ENCODE measurements around the gene AFF3. TPM values are rescaled to one million over a fixed set of nuclear protein-coding genes. Genes with fewer than 3 reads are reported as not detected.
"Not testable (repeated sequence)": the region's sequence is repeated elsewhere in the genome, so short reads cannot be mapped to it uniquely, and the experiment has no call there.

Gene AFF3
- total RNA-seq, 1 experiment from 2014 or later: 1.6 TPM

GRCh38 chr2:99935662-99936061, 206.7 kb downstream of the AFF3 start:
- no peak for DNase-seq (ENCODE audit: low read depth)
- in situ Hi-C loops (cut with HindIII; ENCODE audit: low pct_unique_long_range_greater_than_20kb, low sequenced_read_pairs): no loop called here

DNA sequence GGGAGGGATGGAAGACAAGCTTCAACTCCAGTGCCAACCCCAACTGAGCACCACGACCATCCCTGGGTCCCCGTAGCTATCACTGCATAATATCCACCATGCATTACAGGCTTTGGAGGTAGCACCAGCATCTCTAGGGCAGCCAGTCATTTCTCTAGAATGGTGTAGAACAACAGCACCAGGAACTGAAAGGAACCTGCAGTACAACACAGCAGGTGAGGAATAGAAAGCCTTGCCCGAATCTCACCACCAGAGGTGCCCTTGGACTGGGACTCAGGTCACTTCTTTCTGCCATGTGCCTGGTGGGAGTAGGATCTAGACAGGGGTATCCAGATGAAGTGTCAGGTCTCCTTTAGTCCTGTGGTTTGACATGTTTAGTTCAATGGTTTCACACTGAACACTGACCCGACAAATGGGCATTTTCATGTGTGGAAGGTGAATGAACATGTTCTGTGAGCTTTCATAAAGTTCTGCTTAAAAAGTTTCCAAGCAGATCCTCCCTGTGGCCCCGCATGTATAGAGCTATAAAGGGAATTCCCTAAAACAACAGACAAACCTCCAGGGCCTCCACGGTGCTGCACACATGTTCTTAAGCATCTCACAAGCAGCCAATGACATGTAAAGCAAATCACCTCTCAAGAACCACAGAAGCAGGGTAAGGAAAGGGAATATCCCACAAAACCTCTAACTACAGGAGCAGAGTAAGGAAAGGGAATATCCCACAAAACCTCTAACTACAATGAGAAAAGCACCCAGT, 208.3 kb downstream of the AFF3 start:
- in situ Hi-C loops (cut with HindIII; ENCODE audit: low pct_unique_long_range_greater_than_20kb, low sequenced_read_pairs): no loop called here
- DNase-seq (ENCODE audit: low read depth): no peak

DNA sequence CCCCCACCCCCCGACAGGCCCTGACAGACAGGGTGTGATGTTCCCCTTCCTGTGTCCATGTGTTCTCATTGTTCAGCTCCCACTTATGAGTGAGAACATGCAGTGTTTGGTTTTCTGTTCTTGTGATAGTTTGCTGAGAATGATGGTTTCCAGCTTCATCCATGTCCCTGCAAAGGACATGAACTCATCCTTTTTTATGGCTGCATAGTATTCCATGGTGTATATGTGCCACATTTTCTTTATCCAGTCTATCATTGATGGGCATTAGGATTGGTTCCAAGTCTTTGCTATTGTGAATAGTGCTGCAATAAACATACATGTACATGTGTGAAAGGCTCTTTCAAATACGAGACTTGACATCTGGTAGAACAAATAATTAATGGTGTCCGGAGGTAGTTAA, 208.9 kb downstream of the AFF3 start:
- DNase-seq (ENCODE audit: low read depth); in situ Hi-C loops (cut with HindIII; ENCODE audit: low pct_unique_long_range_greater_than_20kb, low sequenced_read_pairs): not testable (repeated sequence)

GRCh38 chr2:99928470-99929053, 213.8 kb downstream of the AFF3 start:
- no peak for DNase-seq (ENCODE audit: low read depth)
- in situ Hi-C loops (cut with HindIII; ENCODE audit: low pct_unique_long_range_greater_than_20kb, low sequenced_read_pairs): no loop called here

- DNase-seq (ENCODE audit: low read depth); in situ Hi-C loops (cut with HindIII; ENCODE audit: low pct_unique_long_range_greater_than_20kb, low sequenced_read_pairs): not testable (repeated sequence)
Observed at GRCh38 chr2:99927690-99928207, 214.6 kb downstream of the AFF3 start.

DNA sequence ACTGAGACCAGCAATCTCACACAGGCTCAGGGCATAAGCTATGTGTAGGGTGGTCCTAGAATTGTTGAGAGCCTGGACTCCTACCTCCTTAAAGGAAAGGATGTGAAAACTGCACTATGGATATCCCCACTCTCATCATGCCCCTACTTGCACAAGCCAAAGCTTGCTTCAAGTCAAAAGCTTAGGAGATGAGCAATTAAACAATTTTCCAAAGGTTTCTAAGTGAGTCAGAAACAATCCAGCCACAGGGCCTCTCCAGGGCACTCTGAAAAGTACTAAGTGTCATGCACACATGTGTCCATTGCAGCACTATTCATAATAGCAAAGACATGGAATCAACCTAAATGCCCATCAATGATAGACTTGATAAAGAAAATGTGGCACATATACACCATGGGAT, 215.4 kb downstream of the AFF3 start:
- in situ Hi-C loops (cut with HindIII; ENCODE audit: low pct_unique_long_range_greater_than_20kb, low sequenced_read_pairs): no loop called here
- no peak for DNase-seq (ENCODE audit: low read depth)

GRCh38 chr2:99925960-99926359, 216.4 kb downstream of the AFF3 start:
- in situ Hi-C loops (cut with HindIII; ENCODE audit: low pct_unique_long_range_greater_than_20kb, low sequenced_read_pairs): no loop called here
- DNase-seq (ENCODE audit: low read depth): no peak

GRCh38 chr2:99922664-99923063, 219.7 kb downstream of the AFF3 start:
- DNase-seq (ENCODE audit: low read depth): no peak
- in situ Hi-C loops (cut with HindIII; ENCODE audit: low pct_unique_long_range_greater_than_20kb, low sequenced_read_pairs): no loop called here

DNA sequence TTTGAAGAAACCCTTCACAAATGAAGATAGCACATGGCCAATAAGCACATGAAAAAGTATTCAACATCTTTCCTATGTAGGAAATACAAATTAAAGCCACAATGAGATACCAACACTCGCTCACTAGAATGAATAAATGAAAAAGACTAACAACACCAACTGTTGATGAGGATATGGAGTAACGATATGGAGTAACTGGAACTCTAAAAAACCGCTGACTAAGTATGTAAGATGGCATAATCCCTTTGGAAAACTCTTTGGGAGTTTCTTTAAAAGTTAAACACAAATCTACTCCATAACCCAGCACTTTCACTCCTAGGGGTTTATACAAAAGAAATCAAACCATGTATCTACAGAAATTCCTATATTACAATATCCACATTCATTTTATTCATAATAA, 220.5 kb downstream of the AFF3 start:
- in situ Hi-C loops (cut with HindIII; ENCODE audit: low pct_unique_long_range_greater_than_20kb, low sequenced_read_pairs): no loop called here
- no peak for DNase-seq (ENCODE audit: low read depth)

DNA sequence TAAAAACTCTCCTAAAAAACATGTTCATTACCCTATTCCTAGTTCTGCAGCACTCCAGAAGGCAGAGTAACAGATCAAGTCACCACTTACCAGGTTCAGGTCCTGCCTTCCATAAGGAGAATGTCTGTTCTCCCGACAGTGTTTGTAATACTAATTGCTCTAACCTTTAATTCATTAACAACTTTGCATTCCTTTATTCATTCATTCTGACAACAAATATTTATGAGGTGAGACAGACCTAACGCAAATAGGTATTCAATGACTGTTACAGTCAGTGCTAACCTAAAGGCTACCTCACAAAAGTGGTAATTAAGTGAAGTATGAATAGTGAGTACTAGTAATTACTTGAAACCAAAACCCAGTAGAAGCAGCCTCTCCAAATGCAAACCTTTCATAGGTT, 224.0 kb downstream of the AFF3 start:
- in situ Hi-C loops (cut with HindIII; ENCODE audit: low pct_unique_long_range_greater_than_20kb, low sequenced_read_pairs): no loop called here

DNA sequence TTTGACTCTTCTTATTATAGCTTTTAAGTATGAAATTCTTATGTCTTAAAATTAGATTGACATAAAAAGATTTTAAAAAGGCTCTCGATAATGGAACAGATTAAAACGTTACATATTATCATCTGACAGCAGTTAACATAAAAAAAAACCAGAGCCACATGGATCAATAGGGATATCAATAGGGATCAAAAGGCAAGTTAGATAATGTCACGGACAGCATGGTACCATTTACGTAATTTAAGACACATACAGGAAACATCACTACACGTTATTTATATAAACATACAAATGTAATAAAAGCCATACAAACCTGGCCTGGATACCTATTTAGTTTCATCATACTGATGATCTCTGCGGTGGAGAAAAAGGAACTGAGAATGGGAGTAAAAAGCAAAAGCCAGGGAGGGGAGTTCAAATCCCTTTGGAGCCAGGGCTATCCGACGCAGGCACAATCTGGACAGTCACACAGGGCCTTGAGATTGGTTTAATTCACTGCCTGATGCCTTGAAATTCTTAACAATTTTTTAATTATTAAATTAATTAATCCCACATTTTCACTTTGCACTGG, 227.2 kb downstream of the AFF3 start:
- no peak for DNase-seq (ENCODE audit: low read depth)
- in situ Hi-C loops (cut with HindIII; ENCODE audit: low pct_unique_long_range_greater_than_20kb, low sequenced_read_pairs): no loop called here

More for the DNA sequence above, 224.0 kb downstream of the AFF3 start:
- DNase-seq (ENCODE audit: low read depth): no peak

DNA sequence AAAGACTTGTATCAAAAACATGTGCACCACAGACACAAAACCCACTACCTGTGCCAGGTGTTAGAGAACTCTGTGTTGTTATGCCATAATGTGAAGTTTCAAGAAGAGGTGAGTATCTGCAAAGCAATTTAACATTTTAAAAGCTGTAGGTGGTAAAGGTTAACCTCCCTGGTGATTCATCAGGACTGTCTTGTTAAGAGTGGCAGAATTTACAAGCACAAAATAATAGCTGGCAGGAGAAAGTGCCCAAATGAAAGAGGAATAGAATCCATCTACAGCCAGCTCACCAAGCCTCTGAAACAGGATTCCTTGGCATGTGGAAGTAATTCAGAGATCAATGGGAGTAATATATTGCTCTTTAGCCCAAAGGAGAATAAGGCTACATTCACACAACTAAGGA, 230.7 kb downstream of the AFF3 start:
- no peak for DNase-seq (ENCODE audit: low read depth)
- in situ Hi-C loops (cut with HindIII; ENCODE audit: low pct_unique_long_range_greater_than_20kb, low sequenced_read_pairs): no loop called here

GRCh38 chr2:99910902-99911301, 231.5 kb downstream of the AFF3 start:
- in situ Hi-C loops (cut with HindIII; ENCODE audit: low pct_unique_long_range_greater_than_20kb, low sequenced_read_pairs): no loop called here
- no peak for DNase-seq (ENCODE audit: low read depth)

DNA sequence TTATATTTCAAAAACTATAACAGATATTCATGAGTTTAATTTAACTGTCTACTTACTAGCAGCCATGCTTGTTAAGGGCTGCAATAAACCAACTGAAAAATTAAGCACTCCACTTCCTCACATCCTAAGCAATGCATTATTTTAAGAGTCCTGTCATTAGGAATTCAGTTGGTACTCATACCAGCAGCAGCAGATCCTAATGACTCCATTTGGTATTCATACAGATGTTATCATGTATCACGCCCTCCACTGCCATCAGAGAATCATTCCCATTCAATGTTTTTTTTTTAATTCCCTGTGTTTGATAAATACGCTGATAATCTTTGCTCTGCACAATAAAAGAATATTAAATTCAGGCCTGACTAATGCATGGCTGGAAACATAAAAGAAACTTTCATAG, 236.8 kb downstream of the AFF3 start:
- in situ Hi-C loops (cut with HindIII; ENCODE audit: low pct_unique_long_range_greater_than_20kb, low sequenced_read_pairs): no loop called here
- DNase-seq (ENCODE audit: low read depth): no peak

- DNase-seq (ENCODE audit: low read depth): no peak
- in situ Hi-C loops (cut with HindIII; ENCODE audit: low pct_unique_long_range_greater_than_20kb, low sequenced_read_pairs): no loop called here
Observed at GRCh38 chr2:99905025-99905424, 237.4 kb downstream of the AFF3 start.

DNA sequence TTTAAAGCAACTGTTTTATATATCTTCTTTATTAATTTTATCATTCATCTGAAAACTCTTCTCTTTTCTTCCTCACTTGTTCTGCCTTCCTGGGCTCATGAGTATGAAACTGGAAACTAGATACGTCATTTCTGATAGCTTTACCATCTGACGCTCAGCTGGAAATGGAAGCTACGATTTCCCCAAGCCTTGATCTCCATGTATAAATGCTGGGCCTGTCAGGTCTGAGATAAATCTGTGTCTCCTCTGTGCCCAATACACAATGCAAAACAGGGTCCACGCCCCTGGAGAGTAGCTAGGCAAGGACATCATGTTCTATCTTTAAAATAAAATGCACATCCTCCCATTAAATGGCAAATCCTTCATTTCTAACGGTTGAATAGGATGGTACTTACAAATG, 238.4 kb downstream of the AFF3 start:
- no peak for DNase-seq (ENCODE audit: low read depth)
- in situ Hi-C loops (cut with HindIII; ENCODE audit: low pct_unique_long_range_greater_than_20kb, low sequenced_read_pairs): no loop called here

DNA sequence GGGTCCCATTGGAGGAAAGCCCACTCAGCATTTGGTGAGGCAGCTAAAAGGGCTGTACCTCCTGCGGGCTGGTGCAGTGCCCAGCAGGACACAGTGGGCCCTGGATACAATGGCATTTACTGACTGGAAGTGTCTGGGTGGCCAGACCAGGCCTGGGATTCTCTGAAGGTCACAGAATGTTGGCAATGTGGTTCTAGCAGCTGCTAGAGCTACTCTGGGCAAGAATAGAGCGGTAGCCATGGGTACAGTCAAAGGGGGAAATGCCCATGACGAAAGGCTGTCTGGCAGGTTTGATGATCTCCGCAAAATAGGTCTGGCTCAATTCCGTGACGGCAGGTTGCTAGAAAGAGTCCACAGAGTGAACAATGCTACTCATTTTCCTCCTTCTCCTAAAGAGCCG, 241.8 kb downstream of the AFF3 start:
- no peak for DNase-seq (ENCODE audit: low read depth)
- in situ Hi-C loops (cut with HindIII; ENCODE audit: low pct_unique_long_range_greater_than_20kb, low sequenced_read_pairs): no loop called here

GRCh38 chr2:99899882-99900281, 242.5 kb downstream of the AFF3 start:
- in situ Hi-C loops (cut with HindIII; ENCODE audit: low pct_unique_long_range_greater_than_20kb, low sequenced_read_pairs): no loop called here
- DNase-seq (ENCODE audit: low read depth): no peak

GRCh38 chr2:99899058-99899855, 243.1 kb downstream of the AFF3 start:
- DNase-seq (ENCODE audit: low read depth): no peak
- in situ Hi-C loops (cut with HindIII; ENCODE audit: low pct_unique_long_range_greater_than_20kb, low sequenced_read_pairs): no loop called here
